Psoas muscle (tissue), 7 donors: ENCODE data around the gene ZNF418. TPM values are rescaled to one million over a fixed set of nuclear protein-coding genes. Genes with fewer than 3 reads are reported as not detected.

ENCODE experiments used
- polyA plus RNA-seq, 3 donors: library from polyadenylated mRNA; stranded (reverse); fragments of 200-250 nt; gene quantifications; one replicate each; pipeline ENCODE4 v1.2.3, GENCODE V29; 2013
- total RNA-seq, 4 donors: library from RNA; stranded (reverse); fragmentation: NEBNext Ultra II Directional in 2 of 4; extraction: Animal tissue kit (Norgen Biotek cat#: 25700) in 2 of 4; gene quantifications; one replicate each; pipeline versions ENCODE4 v1.2.1 to v1.2.4, GENCODE V29; 2021 to 2023
- donor health status: healthy with polysubstance abuse.
- donor health status: DM: no; HTN: no; CAD: no; lungs with moderate emphysema.
- donor health status: Bipolar disorder and iron deficiency.
- donor health status: healthy.
- donor health status: DM: no; HTN: no; CAD: no.
- donor health status: DM: no; HTN: no; CAD: no.
- donor health status: DM: yes; HTN: yes; CAD: no.

ZNF418 gene
- total and polyA plus RNA-seq, 7 donors: 0.68 to 6.1 (median 2.7) TPM

Other genes with a start within 250 kb of the ZNF418 start
- 1 to 10 TPM; 1.1 to 2.8 (median 2.2) TPM for gene ZNF154, start 226.2 kb downstream of the ZNF418 start, total RNA-seq
- gene ZNF154, start 226.2 kb downstream of the ZNF418 start, polyA plus RNA-seq: 1 to 10 TPM in 1 of 3 donors, under 1 TPM in 2; 0.61 to 1.4 (median 0.68) TPM
- gene ZNF671, start 207.8 kb downstream of the ZNF418 start, total RNA-seq: 1 to 10 TPM; 3.4 to 8.8 (median 5.8) TPM
- gene ZNF671, start 207.8 kb downstream of the ZNF418 start, polyA plus RNA-seq: 1 to 10 TPM; 3.1 to 5.1 (median 3.1) TPM
- 10 to 100 TPM in 1 of 4 donors, 1 to 10 TPM in 3; 7.7 to 15.5 (median 9.0) TPM for gene ZNF776, start 188.6 kb downstream of the ZNF418 start, total RNA-seq
- gene ZNF776, start 188.6 kb downstream of the ZNF418 start, polyA plus RNA-seq: 10 to 100 TPM in 1 of 3 donors, 1 to 10 TPM in 2; 3.6 to 12.4 (median 4.4) TPM
- gene ZNF586, start 165.7 kb downstream of the ZNF418 start, total RNA-seq: 10 to 100 TPM; 10.9 to 14.1 (median 12.1) TPM
- 10 to 100 TPM in 1 of 3 donors, 1 to 10 TPM in 2; 7.1 to 10.5 (median 8.6) TPM for gene ZNF586, start 165.7 kb downstream of the ZNF418 start, polyA plus RNA-seq
- gene ZNF552, start 120.5 kb downstream of the ZNF418 start, total RNA-seq: 1 to 10 TPM; 1.2 to 4.1 (median 2.4) TPM
- gene ZNF552, start 120.5 kb downstream of the ZNF418 start, polyA plus RNA-seq: 1 to 10 TPM; 1.8 to 6.1 (median 3.5) TPM
- gene ZNF587B, start 105.1 kb downstream of the ZNF418 start, total RNA-seq: 1 to 10 TPM; 3.9 to 7.9 (median 5.9) TPM
- gene ZNF587B, start 105.1 kb downstream of the ZNF418 start, polyA plus RNA-seq: 1 to 10 TPM; 1.4 to 7.0 (median 3.9) TPM
- gene ZNF587, start 85.5 kb downstream of the ZNF418 start, total RNA-seq: 10 to 100 TPM; 14.0 to 15.3 (median 14.9) TPM
- gene ZNF587, start 85.5 kb downstream of the ZNF418 start, polyA plus RNA-seq: 10 to 100 TPM in 1 of 3 donors, 1 to 10 TPM in 2; 2.5 to 11.2 (median 4.6) TPM
- gene ZNF814, start 46.4 kb downstream of the ZNF418 start, total RNA-seq: 1 to 10 TPM; 5.3 to 9.6 (median 8.6) TPM
- 10 to 100 TPM in 1 of 3 donors, 1 to 10 TPM in 2; 7.8 to 12.1 (median 8.7) TPM for gene ZNF814, start 46.4 kb downstream of the ZNF418 start, polyA plus RNA-seq
- gene ZNF417, start 18.8 kb downstream of the ZNF418 start, total RNA-seq: 1 to 10 TPM; 3.8 to 9.5 (median 7.4) TPM
- gene ZNF417, start 18.8 kb downstream of the ZNF418 start, polyA plus RNA-seq: 1 to 10 TPM; 1.5 to 5.2 (median 1.8) TPM
- gene ZNF256, start 12.3 kb upstream of the ZNF418 start, total RNA-seq: 1 to 10 TPM; 1.6 to 3.7 (median 2.3) TPM
- gene ZNF256, start 12.3 kb upstream of the ZNF418 start, polyA plus RNA-seq: 1 to 10 TPM; 1.9 to 2.5 (median 2.1) TPM
- under 1 TPM; 0.49 to 0.83 (median 0.58) TPM for gene C19orf18, start 39.1 kb upstream of the ZNF418 start, total RNA-seq
- 1 to 10 TPM in 1 of 3 donors, under 1 TPM in 2; 0.26 to 1.4 (median 0.30) TPM for gene C19orf18, start 39.1 kb upstream of the ZNF418 start, polyA plus RNA-seq
- 1 to 10 TPM; 3.7 to 7.0 (median 4.3) TPM for gene ZNF606, start 67.4 kb upstream of the ZNF418 start, total RNA-seq
- 1 to 10 TPM; 2.0 to 6.9 (median 2.8) TPM for gene ZNF606, start 67.4 kb upstream of the ZNF418 start, polyA plus RNA-seq
- not detected for gene ZSCAN1, start 98.6 kb upstream of the ZNF418 start, total RNA-seq
- not detected for gene ZSCAN1, start 98.6 kb upstream of the ZNF418 start, polyA plus RNA-seq
- 1 to 10 TPM in 3 of 4 donors, under 1 TPM in 1; 0.87 to 1.7 (median 1.4) TPM for gene ZNF135, start 123.9 kb upstream of the ZNF418 start, total RNA-seq
- 1 to 10 TPM in 1 of 3 donors, under 1 TPM in 2; 0.89 to 1.3 (median 0.90) TPM for gene ZNF135, start 123.9 kb upstream of the ZNF418 start, polyA plus RNA-seq
- gene ZSCAN18, start 162.8 kb upstream of the ZNF418 start, total RNA-seq: 10 to 100 TPM; 13.1 to 36.8 (median 16.3) TPM
- 10 to 100 TPM in 2 of 3 donors, 1 to 10 TPM in 1; 9.5 to 14.0 (median 13.8) TPM for gene ZSCAN18, start 162.8 kb upstream of the ZNF418 start, polyA plus RNA-seq
- gene ZNF329, start 215.4 kb upstream of the ZNF418 start, total RNA-seq: 1 to 10 TPM; 1.4 to 5.7 (median 1.9) TPM
- gene ZNF329, start 215.4 kb upstream of the ZNF418 start, polyA plus RNA-seq: 1 to 10 TPM in 2 of 3 donors, under 1 TPM in 1; 0.79 to 3.5 (median 1.9) TPM
- gene ZNF274, start 247.7 kb upstream of the ZNF418 start, total RNA-seq: 10 to 100 TPM; 11.2 to 15.0 (median 14.8) TPM
- gene ZNF274, start 247.7 kb upstream of the ZNF418 start, polyA plus RNA-seq: 10 to 100 TPM; 11.3 to 20.5 (median 13.9) TPM